Activated CD4-positive, alpha-beta T cell treated with anti-CD3 and anti-CD28 coated beads for 4 hours (primary cell): ENCODE data around the gene LRP1.
A peak's percentile ranks its signal among the peaks of the same experiment; 100 is the strongest.

Source experiments
- DNase-seq, 2 donors: peaks; one replicate each; pipeline ENCODE4 v3.0.0-alpha.2; 2020

The LRP1 gene

DNA sequence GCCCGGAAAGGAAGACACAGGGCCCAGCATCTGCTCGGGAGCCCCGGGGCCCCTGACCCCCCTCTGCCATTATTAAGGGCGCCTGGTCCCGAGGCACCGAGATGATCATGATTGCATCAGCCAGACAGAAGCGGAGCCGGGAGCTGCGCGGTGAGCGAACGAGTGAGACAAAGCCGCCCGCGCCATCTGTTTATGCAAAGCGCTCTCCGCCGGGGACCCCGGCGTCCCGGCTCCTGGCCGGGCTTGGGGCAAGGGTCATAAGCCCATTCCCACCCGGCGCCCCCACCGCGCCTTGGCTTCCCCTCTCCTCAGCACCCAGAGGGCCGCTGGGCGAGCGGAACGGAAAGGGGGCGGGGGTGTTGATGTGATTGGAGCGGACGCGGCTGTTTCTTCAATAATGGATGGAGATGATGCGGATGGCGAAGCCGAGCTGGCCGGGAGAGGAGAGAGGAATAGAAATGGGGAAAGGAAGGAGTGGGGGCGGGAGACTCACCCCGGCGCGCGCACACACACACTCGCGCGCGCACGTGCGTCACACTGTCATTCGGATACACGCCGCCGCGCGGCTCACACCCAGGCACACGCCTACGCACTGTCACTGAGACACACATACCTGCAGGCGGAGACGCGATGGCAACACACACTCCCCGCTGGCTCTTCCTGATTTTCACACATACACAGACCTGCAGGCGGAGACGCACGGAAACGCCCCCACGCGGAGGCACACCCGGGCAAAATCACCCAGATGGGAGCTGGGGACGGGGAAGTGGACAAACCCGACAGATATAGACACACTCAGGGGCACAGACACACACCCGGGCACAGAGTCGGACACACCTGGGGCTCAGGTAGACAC lies 112.0 kb downstream of the LRP1 start:
- peak; percentile 91 for DNase-seq

- DNase-seq = no peak
Measured at GRCh38 chr12:57240926-57241401, 112.7 kb downstream of the LRP1 start.

GRCh38 chr12:57241402-57242310 lies 113.4 kb downstream of the LRP1 start:
- no peak for DNase-seq

DNA sequence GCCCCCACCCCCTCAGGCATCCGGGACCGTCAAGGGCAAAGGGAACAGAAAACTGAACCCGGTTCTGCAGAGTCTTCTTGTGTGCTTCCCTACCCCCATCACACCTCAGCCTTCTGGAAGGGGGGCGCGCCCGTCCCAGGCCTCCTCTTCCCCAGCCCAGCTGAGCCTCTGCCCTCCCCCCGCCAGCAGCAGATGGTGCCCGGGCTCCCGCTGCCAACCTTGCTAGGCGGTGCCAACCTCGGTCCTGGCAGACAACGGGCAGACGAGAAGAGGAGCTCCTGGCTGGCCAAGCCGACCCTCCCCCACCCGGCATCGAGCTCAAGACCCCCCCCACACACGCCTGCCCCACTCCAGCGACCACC lies 114.0 kb downstream of the LRP1 start:
- DNase-seq = no peak

DNA sequence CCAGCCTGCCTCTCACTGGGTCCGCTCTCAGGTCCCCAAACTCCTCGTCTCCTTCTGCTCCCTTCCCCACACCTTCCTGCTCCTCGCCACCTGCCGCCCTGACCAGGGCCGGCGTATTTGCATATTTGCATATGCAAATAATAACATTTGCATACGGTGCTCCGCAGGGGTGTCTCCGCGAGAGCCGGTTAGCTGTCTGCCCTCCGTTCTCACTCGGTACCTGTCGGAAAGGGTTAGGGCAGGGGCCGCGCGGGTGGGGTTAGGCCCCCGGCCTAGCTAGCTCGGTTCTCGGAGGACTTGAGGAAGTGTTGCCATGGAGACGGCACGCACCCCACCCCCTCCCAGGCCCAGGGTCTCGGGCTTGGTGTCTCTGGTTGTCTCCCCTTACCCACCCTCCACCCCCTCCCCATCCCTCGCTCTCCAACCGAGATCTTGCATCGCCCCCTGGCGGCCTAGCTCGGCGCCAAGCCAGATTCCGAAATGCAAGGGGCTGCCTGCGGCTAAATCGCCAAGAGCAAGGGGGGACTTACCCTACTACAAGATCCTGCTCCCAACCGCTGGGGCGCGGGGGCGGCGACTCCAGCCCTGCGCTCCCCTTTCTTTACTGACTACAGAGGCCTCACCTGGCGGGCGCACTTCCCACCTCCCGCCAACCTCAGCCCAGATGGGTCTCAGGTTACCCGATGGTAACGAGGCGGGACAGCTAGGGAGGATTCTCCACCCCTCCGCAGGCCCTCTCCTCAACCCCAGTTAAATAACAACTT lies 114.6 kb downstream of the LRP1 start:
- DNase-seq = peak; percentile 56 to 75

DNA sequence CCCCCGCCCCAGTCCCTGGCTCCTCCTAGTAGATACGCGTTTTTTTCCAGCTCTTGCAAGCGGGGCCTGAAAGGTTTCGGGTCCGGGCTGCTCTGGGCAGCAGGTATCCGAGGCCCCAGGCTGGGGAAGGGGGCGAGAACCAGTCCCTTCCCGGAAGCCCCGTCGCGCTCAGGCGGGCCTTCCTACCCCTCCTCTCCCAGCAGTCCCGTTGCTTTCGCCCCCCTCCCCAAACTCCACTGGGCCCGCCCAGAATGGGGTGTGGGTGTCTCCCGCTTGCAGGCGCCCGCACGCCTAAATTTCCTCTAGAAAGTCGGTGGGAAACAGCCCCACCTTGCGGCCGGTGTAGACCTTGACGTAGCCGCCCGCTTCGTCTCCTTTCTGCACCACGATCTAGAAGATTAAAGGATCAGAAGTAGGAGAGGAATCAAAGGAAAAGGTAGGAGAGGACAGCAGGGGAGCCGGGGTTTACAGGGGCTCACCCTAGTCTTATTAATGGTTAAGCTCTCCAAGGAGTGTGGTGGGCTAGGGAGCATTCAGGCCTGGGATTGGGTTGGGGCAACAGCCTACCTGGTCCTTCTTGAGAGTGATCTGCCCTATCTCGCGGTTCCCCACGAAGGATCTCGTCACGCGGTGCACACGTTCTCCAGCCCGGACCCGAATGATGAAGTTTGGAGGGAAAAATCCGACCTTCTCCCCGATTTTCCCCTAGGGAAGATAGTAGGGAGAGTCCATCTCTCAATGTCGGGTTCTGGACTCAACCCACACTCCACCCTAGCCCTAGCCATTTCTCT lies 115.4 kb downstream of the LRP1 start:
- peak; percentile 76 to 83 for DNase-seq

DNA sequence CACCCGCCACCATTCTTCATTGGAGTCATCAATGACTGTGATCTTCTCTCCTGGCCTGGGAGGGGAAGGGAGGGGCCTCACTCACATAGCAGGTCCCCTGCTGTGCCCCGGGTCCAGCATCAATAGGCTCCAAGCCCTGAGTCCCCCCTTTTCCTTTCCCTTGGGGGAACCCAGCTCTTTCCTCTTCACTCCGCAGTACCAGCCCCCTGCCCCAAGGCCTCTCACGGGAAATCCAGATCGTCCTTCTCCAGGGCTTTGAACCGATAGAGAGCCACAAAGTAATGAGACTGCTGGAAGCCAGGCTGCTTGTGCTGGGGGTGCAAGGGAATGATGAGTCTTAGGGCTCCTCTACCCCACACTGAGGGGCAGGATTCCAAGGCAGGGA lies 116.0 kb downstream of the LRP1 start:
- DNase-seq = no peak

- no peak for DNase-seq
Measured at GRCh38 chr12:57247041-57247440, 118.8 kb downstream of the LRP1 start.

GRCh38 chr12:57248934-57249742 lies 120.9 kb downstream of the LRP1 start:
- DNase-seq = no peak

DNA sequence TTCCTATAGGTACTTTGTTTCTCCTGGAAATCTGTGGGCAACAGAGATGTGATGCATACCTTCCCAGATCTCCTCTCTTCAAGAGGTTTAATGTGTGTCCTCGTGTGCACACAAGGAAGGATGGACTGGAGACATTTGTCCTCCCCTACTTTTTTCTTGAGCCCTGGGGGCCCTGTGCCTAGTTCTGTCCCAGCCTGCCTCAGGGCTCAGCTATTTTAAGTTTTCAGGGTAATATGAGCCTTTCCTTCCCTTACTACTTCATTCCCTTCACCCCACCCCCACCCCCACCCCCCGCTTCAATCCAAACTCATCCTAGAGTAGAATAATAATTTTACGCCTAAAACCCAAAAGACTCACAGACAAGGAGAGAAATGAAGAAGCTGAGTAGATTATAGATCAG lies 122.3 kb downstream of the LRP1 start:
- DNase-seq = no peak

- no peak for DNase-seq
Measured at GRCh38 chr12:57250956-57251355, 122.7 kb downstream of the LRP1 start, which contains the start of gene STAC3. TSS of gene STAC3 (minus strand) at chr12:57251187. CDS start at chr12:57249636, 1,551 bp downstream.

DNA sequence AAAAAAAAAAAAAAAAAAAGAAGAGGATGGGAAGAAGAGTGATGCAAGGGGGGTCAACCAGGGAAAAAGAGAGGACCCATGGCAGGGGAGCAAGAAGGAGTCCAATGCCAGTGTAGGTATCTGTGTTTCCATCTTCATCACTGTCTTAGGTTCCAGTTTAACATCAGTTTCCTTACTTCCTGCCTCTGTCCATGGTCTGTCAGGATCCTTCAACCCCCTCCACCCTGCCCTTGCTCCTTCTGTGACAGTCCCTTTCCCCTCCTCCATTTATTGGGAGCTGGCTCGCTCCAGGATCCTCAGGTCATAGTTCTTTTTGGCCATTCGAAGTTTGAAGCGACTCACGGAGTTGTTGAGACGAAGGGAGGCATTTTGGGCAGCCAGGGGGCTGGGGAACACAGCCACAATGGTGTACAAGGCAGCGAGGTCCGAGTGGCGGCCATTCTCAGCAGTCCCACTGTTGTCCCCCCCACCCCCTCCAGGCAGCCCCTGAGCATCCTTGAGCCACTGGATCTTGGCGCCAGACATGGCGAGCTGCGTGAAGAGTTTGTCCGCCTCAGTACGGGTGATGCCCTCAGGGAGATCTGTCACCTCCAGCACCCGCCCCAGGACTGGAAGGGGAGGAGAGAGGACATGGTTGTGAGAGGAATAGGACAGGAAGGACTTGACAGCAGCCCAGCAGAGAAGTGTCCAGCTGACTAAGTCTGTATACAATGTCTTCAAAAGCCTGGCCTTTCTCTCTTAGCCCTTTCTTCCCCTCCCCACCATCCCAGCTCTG lies 126.4 kb downstream of the LRP1 start:
- no peak for DNase-seq

- DNase-seq = no peak
Measured at GRCh38 chr12:57255916-57256315, 127.6 kb downstream of the LRP1 start.

DNA sequence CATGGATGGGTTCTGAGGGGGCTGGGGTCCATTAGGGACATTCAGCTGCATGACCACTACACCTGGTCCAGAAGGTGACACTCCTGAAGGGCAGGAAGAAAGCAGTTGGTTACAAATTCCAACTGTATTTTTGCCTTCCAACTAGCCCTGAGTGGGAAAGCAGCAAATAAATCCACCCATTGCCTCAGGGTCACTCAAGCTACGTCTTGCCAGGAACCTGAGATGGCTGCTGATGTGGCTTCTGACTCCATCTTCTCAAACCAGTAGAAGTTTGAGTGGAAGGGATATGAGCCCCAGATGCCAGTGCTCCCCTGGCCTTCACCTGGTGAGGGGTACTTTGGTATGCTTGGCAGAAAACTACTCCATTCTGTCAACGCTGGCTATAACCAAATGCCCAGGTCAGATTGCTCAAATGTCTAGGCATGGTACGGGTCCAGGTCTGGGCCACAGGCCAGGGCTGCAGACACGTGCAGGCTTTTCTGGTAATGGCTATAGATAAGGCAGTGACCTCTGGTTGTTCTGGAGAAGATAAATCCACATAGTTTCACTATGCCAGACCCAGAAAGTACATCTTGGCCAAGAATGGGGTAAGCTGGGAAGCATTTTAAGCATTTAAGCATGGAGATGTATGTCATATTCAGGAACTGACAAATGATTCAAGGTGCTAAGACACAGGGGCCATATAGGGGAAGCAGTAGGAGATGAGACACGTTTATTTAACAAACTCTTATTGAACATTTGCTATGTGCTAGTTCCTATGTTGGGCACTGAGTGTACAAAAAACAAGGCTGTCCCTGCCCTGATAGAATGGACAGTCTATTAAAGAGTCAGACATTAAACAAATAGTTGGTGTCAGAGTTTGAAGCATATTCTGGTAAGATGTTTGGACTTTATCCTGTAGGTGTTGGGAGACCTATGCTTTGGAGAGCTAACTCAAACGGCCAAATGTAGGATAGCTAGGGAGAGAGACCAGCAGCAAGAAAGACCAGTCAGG lies 131.0 kb downstream of the LRP1 start:
- no peak for DNase-seq

DNA sequence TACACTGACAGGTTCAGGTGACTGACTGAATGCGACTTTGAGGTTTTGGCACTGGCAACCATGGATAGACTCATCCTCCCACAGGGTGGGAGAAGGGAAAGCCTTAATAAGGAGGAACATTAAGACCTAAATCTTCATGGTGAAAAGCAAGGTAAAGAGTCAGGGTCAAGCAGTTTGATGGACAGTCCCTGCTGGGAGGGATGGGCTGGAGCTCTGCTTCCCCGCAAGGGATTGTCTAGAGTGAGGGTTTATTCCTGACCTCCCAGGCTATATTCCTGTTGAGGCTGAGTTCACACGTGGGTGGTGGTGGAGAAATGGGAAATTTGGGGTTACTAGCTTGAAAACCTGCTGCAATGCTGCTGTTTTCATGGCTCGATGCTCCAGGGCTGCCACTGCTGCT lies 132.1 kb downstream of the LRP1 start:
- DNase-seq = no peak

DNA sequence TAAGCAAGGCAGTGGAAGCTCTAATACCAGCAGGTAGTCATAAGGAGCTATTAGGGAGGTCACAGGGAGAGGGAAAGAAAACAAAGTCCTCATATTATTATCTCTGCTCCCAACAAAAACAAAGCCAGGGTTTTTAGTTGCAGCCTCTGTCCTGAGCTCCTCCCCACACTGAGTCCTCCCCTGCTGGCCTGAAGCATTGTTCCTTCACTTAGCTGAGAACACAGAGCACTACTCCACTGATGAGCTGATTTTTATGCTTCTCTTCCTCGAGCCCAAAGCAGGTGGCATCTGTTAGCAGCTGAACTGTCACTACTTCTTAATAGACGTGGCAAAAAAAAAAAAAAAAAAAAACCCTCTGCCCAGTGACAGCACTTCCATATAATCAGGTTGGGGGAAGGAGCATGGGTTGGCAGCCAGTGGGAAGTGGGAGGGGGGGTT lies 133.2 kb downstream of the LRP1 start:
- no peak for DNase-seq

DNA sequence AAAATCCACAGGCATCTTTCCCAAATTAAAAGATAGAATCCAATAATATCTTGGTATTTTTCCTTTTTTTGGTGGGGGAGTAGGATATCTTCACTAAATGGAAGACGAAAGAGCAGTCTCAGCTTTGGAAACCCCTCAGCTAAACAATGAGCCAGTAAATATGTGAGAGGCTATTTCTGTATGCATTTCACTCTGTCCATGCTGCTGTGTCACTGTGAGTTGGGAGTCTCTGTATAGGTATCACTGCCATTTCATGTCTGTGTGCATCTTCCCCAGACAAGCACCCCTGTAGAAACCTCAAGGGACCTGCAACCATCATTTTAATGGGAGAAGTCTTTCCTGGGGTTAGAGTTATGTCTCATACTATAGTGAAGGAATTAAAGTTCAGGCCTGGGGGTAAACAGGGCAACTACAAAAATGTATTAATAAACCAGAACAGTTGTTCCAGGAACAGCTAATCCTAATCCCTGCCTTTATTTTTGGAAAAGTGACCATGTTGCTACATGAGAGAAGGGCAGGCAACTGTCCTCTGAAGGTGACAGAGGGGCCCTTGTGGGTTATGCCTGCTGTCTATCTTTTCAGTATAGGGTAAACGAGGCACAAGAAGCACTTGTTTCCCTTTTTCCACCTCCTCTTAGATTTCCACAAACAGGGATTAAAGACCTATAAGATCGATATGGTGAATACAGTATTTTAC lies 134.0 kb downstream of the LRP1 start:
- no peak for DNase-seq
